Right lobe of liver (tissue), 4 donors: ENCODE data around the gene TFRC.

ENCODE experiments used
- CTCF ChIP-seq, 4 donors: fragments of 200-600 bp in 3 of 4; fragments of 450-650 bp in 1 of 4; IDR thresholded peaks; one replicate each; pipeline versions ENCODE4 v1.5.1 to v1.8.0; 2016 to 2022; ENCODE audit warnings: antibody characterized with exemption in 4 of 4, mild to moderate bottlenecking in 2 of 4
- POLR2A ChIP-seq: fragments of 450-650 bp; IDR thresholded peaks from one replicate; pipeline ENCODE4 v1.6.1; 2017; ENCODE audit warnings: antibody characterized with exemption, mild to moderate bottlenecking
- donor health status: DM: no; HTN: no; CAD: no.
- donor health status: DM: no; HTN: no; CAD: no.
- donor health status: DM: no; HTN: yes; CAD: no.

- TF ChIP-seq CTCF (IDR thresholded peaks at IDR 0.05): no peak
- TF ChIP-seq POLR2A: no peak
Measured at GRCh38 chr3:195999896-196000295, 82.0 kb downstream of the TFRC start.
